ENCODE measurements around the gene DNAAF2.

- TF ChIP-seq CTCF (IDR thresholded peaks at IDR 0.05; ENCODE audit: poor library complexity) = no peak
- no peak for TF ChIP-seq EZH2 (IDR thresholded peaks at IDR 0.05; ENCODE audit: borderline replicate concordance)
- no peak for TF ChIP-seq EZH2phosphoT487 (IDR thresholded peaks at IDR 0.05; ENCODE audit: low read depth, severe bottlenecking, unreplicated experiment)
Measured at GRCh38 chr14:49598485-49599300, 36.4 kb downstream of the DNAAF2 start, which contains the start of gene LRR1.

All from hepatocyte (in vitro differentiated cells).